ENCODE data around the gene COMMD2.

The COMMD2 gene

DNA sequence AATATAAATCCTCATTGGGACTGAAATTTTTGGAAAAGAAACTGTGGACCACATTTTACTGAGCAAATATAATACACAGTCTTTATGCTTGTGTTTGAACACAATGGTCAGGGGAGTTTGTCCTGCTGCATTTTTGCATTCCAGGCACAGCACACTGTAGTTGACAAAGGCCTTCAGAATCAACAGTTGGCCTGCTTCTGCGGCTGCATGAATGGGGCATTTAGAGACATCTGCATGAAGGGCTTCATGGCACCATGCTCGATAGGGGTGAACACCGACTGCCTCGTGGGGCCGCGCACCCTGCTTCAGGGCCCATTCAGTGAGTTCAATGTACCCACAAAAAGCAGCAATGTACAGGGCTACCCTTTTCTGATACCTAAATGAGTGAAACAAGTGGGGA is 15.4 kb upstream of the COMMD2 start:
- Histone ChIP-seq H4K20me1 (ENCODE audit: insufficient read depth, low read length) (no peaks in the 10 kb centered on the region), H3F3A (ENCODE audit: insufficient read depth, low read length) (no peaks in the 10 kb centered on the region), H3K9me3 (replicated peaks; ENCODE audit: insufficient read depth, low read length) (no peaks in the 10 kb centered on the region), H3K79me2 (ENCODE audit: low read length) (no peaks in the 10 kb centered on the region), H3K4me3 (ENCODE audit: low read length) (no peak overlapping the region), H3K27ac (ENCODE audit: low read length) (no peak overlapping the region), H3K4me1 (ENCODE audit: low read length) (no peaks in the 10 kb centered on the region), H3K27me3 (replicated peaks; ENCODE audit: insufficient read depth, low read length) (no peaks in the 10 kb centered on the region), H3K4me2 (ENCODE audit: low read depth, low read length) (no peak overlapping the region), H3K36me3 (replicated peaks; ENCODE audit: insufficient read depth, low read length) (no peaks in the 10 kb centered on the region), H3K9me2 (replicated peaks; ENCODE audit: insufficient read depth, low read length) (no peaks in the 10 kb centered on the region), H3K9ac (ENCODE audit: low read length) (no peak overlapping the region), H2AFZ (ENCODE audit: low read length) (no peak overlapping the region)
- DNase-seq = no peak
- TF ChIP-seq, protein P1, sequence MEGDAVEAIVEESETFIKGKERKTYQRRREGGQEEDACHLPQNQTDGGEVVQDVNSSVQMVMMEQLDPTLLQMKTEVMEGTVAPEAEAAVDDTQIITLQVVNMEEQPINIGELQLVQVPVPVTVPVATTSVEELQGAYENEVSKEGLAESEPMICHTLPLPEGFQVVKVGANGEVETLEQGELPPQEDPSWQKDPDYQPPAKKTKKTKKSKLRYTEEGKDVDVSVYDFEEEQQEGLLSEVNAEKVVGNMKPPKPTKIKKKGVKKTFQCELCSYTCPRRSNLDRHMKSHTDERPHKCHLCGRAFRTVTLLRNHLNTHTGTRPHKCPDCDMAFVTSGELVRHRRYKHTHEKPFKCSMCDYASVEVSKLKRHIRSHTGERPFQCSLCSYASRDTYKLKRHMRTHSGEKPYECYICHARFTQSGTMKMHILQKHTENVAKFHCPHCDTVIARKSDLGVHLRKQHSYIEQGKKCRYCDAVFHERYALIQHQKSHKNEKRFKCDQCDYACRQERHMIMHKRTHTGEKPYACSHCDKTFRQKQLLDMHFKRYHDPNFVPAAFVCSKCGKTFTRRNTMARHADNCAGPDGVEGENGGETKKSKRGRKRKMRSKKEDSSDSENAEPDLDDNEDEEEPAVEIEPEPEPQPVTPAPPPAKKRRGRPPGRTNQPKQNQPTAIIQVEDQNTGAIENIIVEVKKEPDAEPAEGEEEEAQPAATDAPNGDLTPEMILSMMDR (IDR thresholded peaks at IDR 0.05; ENCODE audit: low read length) = no peak
- TF ChIP-seq EZH2 (optimal IDR thresholded peaks at IDR 0.05; ENCODE audit: low read depth, low read length) (no peak), EZH2phosphoT487 (IDR thresholded peaks at IDR 0.05; ENCODE audit: low read length) (no peak)

DNA sequence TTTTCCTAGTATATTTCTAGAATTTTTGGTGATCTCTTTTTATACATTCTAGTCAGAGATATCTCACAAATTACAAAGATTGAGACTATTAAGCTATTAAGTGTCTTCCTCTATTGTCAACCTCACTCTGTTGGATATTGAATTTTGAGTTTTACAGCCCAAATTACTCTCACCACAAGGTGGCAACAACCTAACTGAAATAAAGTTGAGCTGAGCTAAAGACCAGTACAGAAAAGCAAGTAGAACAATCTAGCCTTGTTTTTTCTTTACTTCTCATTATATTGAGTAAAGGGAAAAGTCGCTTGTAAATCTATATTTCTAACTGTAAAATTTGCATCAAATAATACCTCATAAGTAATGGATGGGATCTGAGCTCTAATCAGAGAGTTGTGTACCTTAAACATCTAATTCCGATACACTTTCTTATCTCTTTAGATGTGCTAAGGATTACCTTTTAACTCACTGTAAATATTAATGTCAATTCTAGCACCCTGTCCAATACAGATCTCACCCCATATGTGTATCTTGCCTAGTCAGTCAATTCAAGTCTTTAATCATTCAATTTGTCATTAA is 13.6 kb upstream of the COMMD2 start:
- H3K79me2 ChIP-seq (ENCODE audit: low read length) = no peaks in the 10 kb centered on the region
- H3K36me3 ChIP-seq (replicated peaks; ENCODE audit: insufficient read depth, low read length) = no peaks in the 10 kb centered on the region
- no peaks in the 10 kb centered on the region for H3F3A ChIP-seq (ENCODE audit: insufficient read depth, low read length)
- peak; percentile 29 for DNase-seq
- TF ChIP-seq EZH2phosphoT487 (IDR thresholded peaks at IDR 0.05; ENCODE audit: low read length) = no peak
- TF ChIP-seq, protein P1 (IDR thresholded peaks at IDR 0.05; ENCODE audit: low read length) = peak; percentile 55
- no peaks in the 10 kb centered on the region for H3K27me3 ChIP-seq (replicated peaks; ENCODE audit: insufficient read depth, low read length)
- no peak overlapping the region for H3K4me2 ChIP-seq (ENCODE audit: low read depth, low read length)
- no peaks in the 10 kb centered on the region for H3K4me1 ChIP-seq (ENCODE audit: low read length)
- H3K4me3 ChIP-seq (ENCODE audit: low read length) = no peak overlapping the region
- H2AFZ ChIP-seq (ENCODE audit: low read length) = no peak overlapping the region
- no peaks in the 10 kb centered on the region for H3K9me2 ChIP-seq (replicated peaks; ENCODE audit: insufficient read depth, low read length)
- no peaks in the 10 kb centered on the region for H4K20me1 ChIP-seq (ENCODE audit: insufficient read depth, low read length)
- no peak overlapping the region for H3K9ac ChIP-seq (ENCODE audit: low read length)
- no peak overlapping the region for H3K27ac ChIP-seq (ENCODE audit: low read length)
- H3K9me3 ChIP-seq (replicated peaks; ENCODE audit: insufficient read depth, low read length) = no peaks in the 10 kb centered on the region

GRCh38 chr3:149764302-149764701 is 12.0 kb upstream of the COMMD2 start:
- H3K4me3 ChIP-seq (ENCODE audit: low read length) = no peak overlapping the region
- H3F3A ChIP-seq (ENCODE audit: insufficient read depth, low read length) = no peaks in the 10 kb centered on the region
- H3K36me3 ChIP-seq (replicated peaks; ENCODE audit: insufficient read depth, low read length) = no peaks in the 10 kb centered on the region
- no peak for DNase-seq
- H2AFZ ChIP-seq (ENCODE audit: low read length) = no peak overlapping the region
- TF ChIP-seq, protein P1 (IDR thresholded peaks at IDR 0.05; ENCODE audit: low read length) = no peak
- TF ChIP-seq EZH2phosphoT487 (IDR thresholded peaks at IDR 0.05; ENCODE audit: low read length) = no peak
- no peak for TF ChIP-seq EZH2 (optimal IDR thresholded peaks at IDR 0.05; ENCODE audit: low read depth, low read length)
- H3K79me2 ChIP-seq (ENCODE audit: low read length) = no peaks in the 10 kb centered on the region
- H4K20me1 ChIP-seq (ENCODE audit: insufficient read depth, low read length) = no peaks in the 10 kb centered on the region
- H3K27ac ChIP-seq (ENCODE audit: low read length) = no peak overlapping the region
- no peak overlapping the region for H3K9ac ChIP-seq (ENCODE audit: low read length)
- H3K4me1 ChIP-seq (ENCODE audit: low read length) = no peaks in the 10 kb centered on the region
- no peaks in the 10 kb centered on the region for H3K9me2 ChIP-seq (replicated peaks; ENCODE audit: insufficient read depth, low read length)
- H3K27me3 ChIP-seq (replicated peaks; ENCODE audit: insufficient read depth, low read length) = no peaks in the 10 kb centered on the region
- H3K9me3 ChIP-seq (replicated peaks; ENCODE audit: insufficient read depth, low read length) = no peaks in the 10 kb centered on the region
- no peak overlapping the region for H3K4me2 ChIP-seq (ENCODE audit: low read depth, low read length)

All from MM.1S (cell line).